RWPE2 (cell line): ENCODE data around the gene C22orf42.
"Not testable (repeated sequence)": the region's sequence is repeated elsewhere in the genome, so short reads cannot be mapped to it uniquely, and the experiment has no call there.

Experiments used
- ATAC-seq: fragments of 200-7000 bp; cut with Tn5 transposase; 3 replicates; pipeline ENCODE4 v1.9.1; 2021; ENCODE audit warnings: low read depth
- DNase-seq: peaks from one replicate; pipeline ENCODE4 v3.0.0-alpha.2; 2020; ENCODE audit warnings: low spot score
- H3K27ac ChIP-seq: fragments of 450-650 bp; 2 replicates; pipeline ENCODE4 v1.5.1; 2017; ENCODE audit warnings: mild to moderate bottlenecking; ENCODE audit not compliant: poor library complexity, severe bottlenecking
- H3K27me3 ChIP-seq: fragments of 250-450 bp; sonication (Bioruptor Pico); 2 replicates; pipeline ENCODE4 v1.5.1; 2021; ENCODE audit warnings: mild to moderate bottlenecking, moderate library complexity; ENCODE audit not compliant: insufficient read depth, poor library complexity, severe bottlenecking
- H3K36me3 ChIP-seq: fragments of 250-450 bp; sonication (Bioruptor Pico); 2 replicates; pipeline ENCODE4 v1.5.1; 2020; ENCODE audit warnings: low read depth, mild to moderate bottlenecking, moderate library complexity
- H3K4me1 ChIP-seq: fragments of 250-450 bp; sonication (Bioruptor Pico); 2 replicates; pipeline ENCODE4 v1.5.1; 2021; ENCODE audit warnings: mild to moderate bottlenecking, moderate library complexity; ENCODE audit not compliant: insufficient read depth, poor library complexity, severe bottlenecking
- H3K4me3 ChIP-seq: fragments of 250-450 bp; sonication (Bioruptor Pico); 2 replicates; pipeline ENCODE4 v1.5.1; 2021; ENCODE audit warnings: mild to moderate bottlenecking, moderate library complexity; ENCODE audit not compliant: severe bottlenecking
- H3K9me3 ChIP-seq: fragments of 250-450 bp; sonication (Bioruptor Pico); 2 replicates; pipeline ENCODE4 v1.5.1; 2021; ENCODE audit warnings: mild to moderate bottlenecking, moderate library complexity; ENCODE audit not compliant: severe bottlenecking
- CTCF ChIP-seq: fragments of 450-650 bp; IDR thresholded peaks from one replicate; pipeline ENCODE4 v1.5.1; 2017; ENCODE audit warnings: mild to moderate bottlenecking, moderate library complexity; ENCODE audit not compliant: poor library complexity, severe bottlenecking

C22orf42 gene

GRCh38 chr22:32134796-32135195, 24.3 kb downstream of the C22orf42 start:
- H3K27ac ChIP-seq, H3K36me3 ChIP-seq, ATAC-seq, H3K4me3 ChIP-seq, DNase-seq, H3K4me1 ChIP-seq, H3K27me3 ChIP-seq, H3K9me3 ChIP-seq: not testable (repeated sequence)

GRCh38 chr22:32132783-32133182, 26.3 kb downstream of the C22orf42 start:
- no peak for ATAC-seq
- no peaks in the 10 kb centered on the region for H3K36me3 ChIP-seq
- H3K27me3 ChIP-seq: no peaks in the 10 kb centered on the region
- no peaks in the 10 kb centered on the region for H3K9me3 ChIP-seq
- peaks cover 8% of the 10 kb centered on the region for H3K4me1 ChIP-seq
- H3K27ac ChIP-seq: no peak overlapping the region
- no peak overlapping the region for H3K4me3 ChIP-seq
- DNase-seq: no peak
- TF ChIP-seq CTCF: no peak

GRCh38 chr22:32132126-32132525, 27.0 kb downstream of the C22orf42 start:
- Histone ChIP-seq H3K27me3 (no peaks in the 10 kb centered on the region), H3K27ac (no peak overlapping the region), H3K4me3 (no peak overlapping the region), H3K36me3 (no peaks in the 10 kb centered on the region), H3K4me1 (peaks cover 8% of the 10 kb centered on the region), H3K9me3 (no peaks in the 10 kb centered on the region)
- DNase-seq (no peak), ATAC-seq (no peak)
- no peak for TF ChIP-seq CTCF

GRCh38 chr22:32130464-32130863, 28.6 kb downstream of the C22orf42 start:
- Histone ChIP-seq H3K27me3 (no peaks in the 10 kb centered on the region), H3K9me3 (no peaks in the 10 kb centered on the region), H3K4me1 (no peaks in the 10 kb centered on the region), H3K27ac (no peak overlapping the region), H3K36me3 (no peaks in the 10 kb centered on the region), H3K4me3 (no peak overlapping the region)
- DNase-seq (no peak), ATAC-seq (no peak)
- no peak for TF ChIP-seq CTCF

- no peaks in the 10 kb centered on the region for H3K4me1 ChIP-seq
Measured at GRCh38 chr22:32127904-32128303, 31.2 kb downstream of the C22orf42 start.

More at GRCh38 chr22:32127904-32128303, 31.2 kb downstream of the C22orf42 start:
- Histone ChIP-seq H3K27me3 (no peaks in the 10 kb centered on the region), H3K9me3 (no peaks in the 10 kb centered on the region), H3K4me3 (no peak overlapping the region), H3K27ac (no peak overlapping the region), H3K36me3 (no peaks in the 10 kb centered on the region)
- TF ChIP-seq CTCF: no peak
- DNase-seq (no peak), ATAC-seq (no peak)
